GM12878 (cell line): Measurements from ENCODE around the gene KDSR. TPM values are rescaled to one million over a fixed set of nuclear protein-coding genes. Genes with fewer than 3 reads are reported as not detected.
A peak's percentile ranks its signal among the peaks of the same experiment; 100 is the strongest.

Source experiments
- BACH1 ChIP-seq: fragments of 450-650 bp; IDR thresholded peaks from 2 replicates; pipeline ENCODE4 v1.6.1; 2017; ENCODE audit warnings: mild to moderate bottlenecking, borderline replicate concordance
- BCL11A ChIP-seq: IDR thresholded peaks from 2 replicates; pipeline ENCODE4 v1.6.1; 2011; ENCODE audit warnings: low read depth, low read length
- BCLAF1 ChIP-seq: fragments of 450-650 bp; IDR thresholded peaks from 2 replicates; pipeline ENCODE4 v1.6.1; 2017; ENCODE audit warnings: antibody characterized with exemption, mild to moderate bottlenecking, moderate library complexity
- CTCF ChIP-seq, 3 experiments: IDR thresholded peaks in 2 of 3; conservative IDR thresholded peaks in 1 of 3; 2 replicates each; pipeline ENCODE4 v1.5.1; 2011; ENCODE audit warnings: low read depth in 3 of 3, low read length in 3 of 3, mild to moderate bottlenecking in 3 of 3, control low read depth in 2 of 3, moderate library complexity in 2 of 3, inconsistent platforms in 1 of 3, mixed read lengths in 1 of 3; ENCODE audit not compliant: control insufficient read depth in 2 of 3, insufficient read depth in 1 of 3; ENCODE audit errors: extremely low read depth in 1 of 3
- EGR1 ChIP-seq, 2 experiments: IDR thresholded peaks; 1 replicate in 1 of 2; 2 replicates in 1 of 2; pipeline ENCODE4 v1.6.1; 2011 to 2012; ENCODE audit warnings: low read depth in 2 of 2, low read length in 2 of 2, borderline replicate concordance in 1 of 2, mild to moderate bottlenecking in 1 of 2, moderate library complexity in 1 of 2
- FOXM1 ChIP-seq: IDR thresholded peaks from 2 replicates; pipeline ENCODE4 v1.6.1; 2012; ENCODE audit warnings: low read depth, mild to moderate bottlenecking, inconsistent platforms, low read length, moderate library complexity
- GABPA ChIP-seq: IDR thresholded peaks from 2 replicates; pipeline ENCODE4 v1.6.1; 2014; ENCODE audit warnings: antibody characterized with exemption, low read depth, mild to moderate bottlenecking, inconsistent platforms
- LARP7 ChIP-seq: fragments of 450-650 bp; IDR thresholded peaks from 2 replicates; pipeline ENCODE4 v1.6.1; 2017; ENCODE audit warnings: mild to moderate bottlenecking
- MLLT1 ChIP-seq: fragments of 450-650 bp; IDR thresholded peaks from 2 replicates; pipeline ENCODE4 v1.6.1; 2016; ENCODE audit warnings: mild to moderate bottlenecking
- MTA2 ChIP-seq: fragments of 450-650 bp; IDR thresholded peaks from 2 replicates; pipeline ENCODE4 v1.6.1; 2016; ENCODE audit warnings: low read depth, mild to moderate bottlenecking, moderate library complexity
- POLR2A ChIP-seq: IDR thresholded peaks from 2 replicates; pipeline ENCODE4 v1.6.1; 2011; ENCODE audit warnings: low read depth, mild to moderate bottlenecking, low read length
- POLR2AphosphoS2 ChIP-seq: IDR thresholded peaks from 2 replicates; pipeline ENCODE4 v1.6.1; 2011; ENCODE audit warnings: low read depth, mild to moderate bottlenecking, low read length, improper control_type of control experiment, moderate library complexity
- RB1 ChIP-seq: fragments of 450-650 bp; formaldehyde crosslinking; IDR thresholded peaks from 2 replicates; pipeline ENCODE4 v1.6.1; 2017; ENCODE audit warnings: mild to moderate bottlenecking, borderline replicate concordance
- RELA ChIP-seq: fragments of 450-650 bp; IDR thresholded peaks from 2 replicates; pipeline ENCODE4 v1.8.0; 2014; ENCODE audit warnings: borderline replicate concordance; ENCODE audit not compliant: partially characterized antibody
- RFX5 ChIP-seq: IDR thresholded peaks from 2 replicates; pipeline ENCODE4 v1.6.1; 2011; ENCODE audit warnings: low read depth, low read length, improper control_type of control experiment
- SREBF1 ChIP-seq: IDR thresholded peaks from 2 replicates; pipeline ENCODE4 v1.6.1; 2012; ENCODE audit warnings: mild to moderate bottlenecking, low read length
- TCF7 ChIP-seq: IDR thresholded peaks from 2 replicates; pipeline ENCODE4 v1.6.1; 2014; ENCODE audit warnings: antibody characterized with exemption, borderline replicate concordance
- polyA plus RNA-seq, 11 experiments: library from polyadenylated mRNA; depleted of rRNA in 4 of 11; unstranded in 6 of 11; stranded (reverse) in 5 of 11; fragments of >200 nt; fragmentation: Nextera tagmentation in 4 of 11; fragmentation: Illumina TruSeq in 1 of 11; extraction: Ambion mirVana in 4 of 11; extraction: Trizol in 1 of 11; gene quantifications; 1 replicate in 1 of 11; 2 replicates in 10 of 11; pipeline versions ENCODE4 v1.2.1 to v1.2.3, GENCODE V29; 2011 to 2016; ENCODE audit warnings: inconsistent platforms in 2 of 11, missing spikeins in 2 of 11, low read depth in 1 of 11
- total RNA-seq, 4 experiments: library from RNA; depleted of rRNA in 3 of 4; stranded (reverse); fragments of >200 nt in 3 of 4; fragmentation: Illumina TruSeq in 1 of 4; extraction: Trizol in 1 of 4; gene quantifications; 2 replicates each; pipeline versions ENCODE4 v1.2.1 to v1.2.3, GENCODE V29; 2013 to 2021
- TF ChIP-seq, protein P1 (sequence below): fragments of 450-650 bp; IDR thresholded peaks from 2 replicates; pipeline ENCODE4 v1.6.1; 2017; ENCODE audit warnings: low read depth, mild to moderate bottlenecking, moderate library complexity
- TF ChIP-seq, protein P2 (sequence below): fragments of 450-650 bp; formaldehyde crosslinking; IDR thresholded peaks from 2 replicates; pipeline ENCODE4 v1.5.0; 2022; ENCODE audit warnings: mild to moderate bottlenecking, missing genetic modification characterization

KDSR gene
- total and polyA plus RNA-seq, 10 of the 15 experiments (the other 5 are each of a cell fraction or from before 2014, with no cell fraction given) = 5.2 to 25.9 (median 14.3) TPM

- TF ChIP-seq MTA2 = no peak
- TF ChIP-seq, protein P1, sequence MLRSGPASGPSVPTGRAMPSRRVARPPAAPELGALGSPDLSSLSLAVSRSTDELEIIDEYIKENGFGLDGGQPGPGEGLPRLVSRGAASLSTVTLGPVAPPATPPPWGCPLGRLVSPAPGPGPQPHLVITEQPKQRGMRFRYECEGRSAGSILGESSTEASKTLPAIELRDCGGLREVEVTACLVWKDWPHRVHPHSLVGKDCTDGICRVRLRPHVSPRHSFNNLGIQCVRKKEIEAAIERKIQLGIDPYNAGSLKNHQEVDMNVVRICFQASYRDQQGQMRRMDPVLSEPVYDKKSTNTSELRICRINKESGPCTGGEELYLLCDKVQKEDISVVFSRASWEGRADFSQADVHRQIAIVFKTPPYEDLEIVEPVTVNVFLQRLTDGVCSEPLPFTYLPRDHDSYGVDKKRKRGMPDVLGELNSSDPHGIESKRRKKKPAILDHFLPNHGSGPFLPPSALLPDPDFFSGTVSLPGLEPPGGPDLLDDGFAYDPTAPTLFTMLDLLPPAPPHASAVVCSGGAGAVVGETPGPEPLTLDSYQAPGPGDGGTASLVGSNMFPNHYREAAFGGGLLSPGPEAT = peak; percentile 29; the same call in 1 of the 2 replicates
- no peak for TF ChIP-seq SREBF1
- TF ChIP-seq TCF7 = no peak
- TF ChIP-seq POLR2A = peak; percentile 33; the same call in 1 of the 2 replicates
- TF ChIP-seq BACH1 = no peak
- TF ChIP-seq MLLT1 = peak; percentile 92
- no peak for TF ChIP-seq RELA
- TF ChIP-seq, protein P2, sequence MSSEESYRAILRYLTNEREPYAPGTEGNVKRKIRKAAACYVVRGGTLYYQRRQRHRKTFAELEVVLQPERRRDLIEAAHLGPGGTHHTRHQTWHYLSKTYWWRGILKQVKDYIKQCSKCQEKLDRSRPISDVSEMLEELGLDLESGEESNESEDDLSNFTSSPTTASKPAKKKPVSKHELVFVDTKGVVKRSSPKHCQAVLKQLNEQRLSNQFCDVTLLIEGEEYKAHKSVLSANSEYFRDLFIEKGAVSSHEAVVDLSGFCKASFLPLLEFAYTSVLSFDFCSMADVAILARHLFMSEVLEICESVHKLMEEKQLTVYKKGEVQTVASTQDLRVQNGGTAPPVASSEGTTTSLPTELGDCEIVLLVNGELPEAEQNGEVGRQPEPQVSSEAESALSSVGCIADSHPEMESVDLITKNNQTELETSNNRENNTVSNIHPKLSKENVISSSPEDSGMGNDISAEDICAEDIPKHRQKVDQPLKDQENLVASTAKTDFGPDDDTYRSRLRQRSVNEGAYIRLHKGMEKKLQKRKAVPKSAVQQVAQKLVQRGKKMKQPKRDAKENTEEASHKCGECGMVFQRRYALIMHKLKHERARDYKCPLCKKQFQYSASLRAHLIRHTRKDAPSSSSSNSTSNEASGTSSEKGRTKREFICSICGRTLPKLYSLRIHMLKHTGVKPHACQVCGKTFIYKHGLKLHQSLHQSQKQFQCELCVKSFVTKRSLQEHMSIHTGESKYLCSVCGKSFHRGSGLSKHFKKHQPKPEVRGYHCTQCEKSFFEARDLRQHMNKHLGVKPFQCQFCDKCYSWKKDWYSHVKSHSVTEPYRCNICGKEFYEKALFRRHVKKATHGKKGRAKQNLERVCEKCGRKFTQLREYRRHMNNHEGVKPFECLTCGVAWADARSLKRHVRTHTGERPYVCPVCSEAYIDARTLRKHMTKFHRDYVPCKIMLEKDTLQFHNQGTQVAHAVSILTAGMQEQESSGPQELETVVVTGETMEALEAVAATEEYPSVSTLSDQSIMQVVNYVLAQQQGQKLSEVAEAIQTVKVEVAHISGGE (CRISPR knock-in tag) = no peak
- TF ChIP-seq RB1 = no peak
- TF ChIP-seq BCL11A = no peak
- no peak for TF ChIP-seq FOXM1
- no peak for TF ChIP-seq CTCF (IDR thresholded peaks at IDR 0.05 in 2 of 3, conservative IDR thresholded peaks at IDR 0.05 in 1 of 3; ENCODE audit: control insufficient read depth in 2 of 3, extremely low read depth in 1 of 3, insufficient read depth in 1 of 3, low read depth in 3 of 3, low read length in 3 of 3)
- no peak for TF ChIP-seq GABPA
- no peak for TF ChIP-seq LARP7
- no peak for TF ChIP-seq RFX5
- 0 out of 3 replicates have a peak, but pooled peaks of 1 of the 2 experiments have one; percentile 11 for TF ChIP-seq EGR1 (IDR thresholded peaks at IDR 0.05; ENCODE audit: borderline replicate concordance in 1 of 2, low read depth in 2 of 2, low read length in 2 of 2)
- no peak for TF ChIP-seq BCLAF1
- no peak for TF ChIP-seq POLR2AphosphoS2
These were observed 47.5 kb downstream of the KDSR start, which contains the start of gene BCL2 (continued) for GRCh38 chr18:63319383-63320122.
